BJ (cell line): ENCODE results near the gene SHROOM3. TPM values are rescaled to one million over a fixed set of nuclear protein-coding genes. Genes with fewer than 3 reads are reported as not detected.

Experiments used
- CTCF ChIA-PET: fragments of 350-600 bp; formaldehyde crosslinking; extraction: SDS; loops from one replicate; lab custom pipeline; 2021; ENCODE audit warnings: antibody characterized with exemption, inconsistent platforms; lab: Yijun Ruan, JAX
- POLR2A ChIA-PET: fragments of 300-600 bp; sonication (Branson Sonifier 250); formaldehyde crosslinking; extraction: SDS; loops from one replicate; lab custom pipeline; 2021; ENCODE audit warnings: antibody characterized with exemption; lab: Charles Lee
- DNase-seq: peaks from one replicate; pipeline ENCODE4 v3.0.0-alpha.2; 2011; ENCODE audit warnings: low read depth
- H3K27me3 ChIP-seq: 2 replicates; pipeline ENCODE4 v1.6.0; 2011; ENCODE audit warnings: low read length; ENCODE audit not compliant: control insufficient read depth, insufficient read depth
- H3K36me3 ChIP-seq: 2 replicates; pipeline ENCODE4 v1.5.1; 2011; ENCODE audit warnings: low read length; ENCODE audit not compliant: control insufficient read depth, insufficient read depth
- H3K4me3 ChIP-seq: 2 replicates; pipeline ENCODE4 v1.5.1; 2011; ENCODE audit warnings: low read depth, mild to moderate bottlenecking, control low read depth, low read length
- polyA plus RNA-seq: library from polyadenylated mRNA; depleted of rRNA; stranded (reverse); fragments of >200 nt; gene quantifications from 2 replicates; pipeline ENCODE4 v1.2.3, GENCODE V29; 2011
- TF ChIP-seq, protein P1 (sequence below): IDR thresholded peaks from 2 replicates; pipeline ENCODE4 v1.5.1; 2011; ENCODE audit warnings: low read depth, mild to moderate bottlenecking, control low read depth, inconsistent platforms, low read length, moderate library complexity; ENCODE audit not compliant: insufficient read depth

The SHROOM3 gene
- polyA plus RNA-seq, 1 experiment = 46.1 TPM

GRCh38 chr4:76441881-76442280 is 6.9 kb downstream of the SHROOM3 start:
- DNase-seq = no peak
- CTCF ChIA-PET = interaction anchor here (0.7 to 1.3 kb wide), 4 partner anchors 9 to 62 kb away, joined by 3 read pairs; no protein-coding TSS in a partner anchor
- H3K36me3 ChIP-seq = no peaks in the 10 kb centered on the region
- POLR2A ChIA-PET = no interaction called here
- peaks cover 7% of the 10 kb centered on the region for H3K27me3 ChIP-seq
- H3K4me3 ChIP-seq = no peak overlapping the region
- TF ChIP-seq, protein P1, sequence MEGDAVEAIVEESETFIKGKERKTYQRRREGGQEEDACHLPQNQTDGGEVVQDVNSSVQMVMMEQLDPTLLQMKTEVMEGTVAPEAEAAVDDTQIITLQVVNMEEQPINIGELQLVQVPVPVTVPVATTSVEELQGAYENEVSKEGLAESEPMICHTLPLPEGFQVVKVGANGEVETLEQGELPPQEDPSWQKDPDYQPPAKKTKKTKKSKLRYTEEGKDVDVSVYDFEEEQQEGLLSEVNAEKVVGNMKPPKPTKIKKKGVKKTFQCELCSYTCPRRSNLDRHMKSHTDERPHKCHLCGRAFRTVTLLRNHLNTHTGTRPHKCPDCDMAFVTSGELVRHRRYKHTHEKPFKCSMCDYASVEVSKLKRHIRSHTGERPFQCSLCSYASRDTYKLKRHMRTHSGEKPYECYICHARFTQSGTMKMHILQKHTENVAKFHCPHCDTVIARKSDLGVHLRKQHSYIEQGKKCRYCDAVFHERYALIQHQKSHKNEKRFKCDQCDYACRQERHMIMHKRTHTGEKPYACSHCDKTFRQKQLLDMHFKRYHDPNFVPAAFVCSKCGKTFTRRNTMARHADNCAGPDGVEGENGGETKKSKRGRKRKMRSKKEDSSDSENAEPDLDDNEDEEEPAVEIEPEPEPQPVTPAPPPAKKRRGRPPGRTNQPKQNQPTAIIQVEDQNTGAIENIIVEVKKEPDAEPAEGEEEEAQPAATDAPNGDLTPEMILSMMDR = no peak

DNA sequence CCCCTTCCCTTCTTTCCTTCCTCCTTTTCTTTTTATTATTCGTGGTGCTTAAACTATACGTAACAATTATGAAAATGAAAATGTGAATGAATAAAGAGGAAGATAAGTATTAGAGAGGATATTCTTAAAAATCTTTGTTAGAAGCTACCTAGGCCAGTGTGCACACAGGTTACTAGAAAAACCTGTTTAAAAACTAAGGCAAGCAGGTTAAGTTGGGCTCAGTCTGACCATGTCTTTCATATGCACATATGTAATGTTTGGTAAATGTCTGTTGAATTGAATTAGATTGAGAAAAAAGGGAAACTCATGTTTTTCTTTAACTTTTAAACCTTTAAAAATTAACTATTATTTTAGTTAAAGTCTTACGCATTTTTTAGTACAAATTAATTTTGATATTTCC is 7.8 kb downstream of the SHROOM3 start:
- ChIA-PET POLR2A (no interaction called here), CTCF (no interaction called here)
- H3K36me3 ChIP-seq = no peaks in the 10 kb centered on the region
- H3K4me3 ChIP-seq = no peak overlapping the region
- TF ChIP-seq, protein P1 = no peak
- peaks cover 4% of the 10 kb centered on the region for H3K27me3 ChIP-seq
- DNase-seq = no peak

DNA sequence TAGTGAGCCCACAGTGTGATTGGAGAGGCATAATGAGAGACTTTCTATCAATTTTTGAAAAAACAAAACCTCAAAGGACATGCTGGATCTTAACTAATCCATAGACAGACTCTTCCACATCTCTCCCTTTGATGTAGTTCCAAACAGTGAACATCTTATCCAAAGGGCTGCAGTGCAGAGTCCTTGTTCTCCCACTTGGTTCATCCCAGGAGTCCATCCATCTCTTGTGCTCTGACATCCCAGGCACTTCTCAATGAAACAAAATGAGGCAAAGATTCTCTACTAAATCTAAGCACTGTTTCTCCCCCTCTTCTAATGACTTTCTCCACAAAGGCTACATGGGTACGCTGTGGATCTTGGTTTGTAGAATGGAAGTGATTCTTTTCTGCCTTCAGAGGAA is 8.3 kb downstream of the SHROOM3 start:
- Histone ChIP-seq H3K4me3 (no peak overlapping the region), H3K27me3 (peaks cover 8% of the 10 kb centered on the region), H3K36me3 (no peaks in the 10 kb centered on the region)
- POLR2A ChIA-PET = no interaction called here
- CTCF ChIA-PET = interaction anchor here (1.0 kb wide), 1 partner anchor 13 kb away, joined by 4 read pairs; no protein-coding TSS in a partner anchor
- DNase-seq = no peak
- TF ChIP-seq, protein P1 = no peak

DNA sequence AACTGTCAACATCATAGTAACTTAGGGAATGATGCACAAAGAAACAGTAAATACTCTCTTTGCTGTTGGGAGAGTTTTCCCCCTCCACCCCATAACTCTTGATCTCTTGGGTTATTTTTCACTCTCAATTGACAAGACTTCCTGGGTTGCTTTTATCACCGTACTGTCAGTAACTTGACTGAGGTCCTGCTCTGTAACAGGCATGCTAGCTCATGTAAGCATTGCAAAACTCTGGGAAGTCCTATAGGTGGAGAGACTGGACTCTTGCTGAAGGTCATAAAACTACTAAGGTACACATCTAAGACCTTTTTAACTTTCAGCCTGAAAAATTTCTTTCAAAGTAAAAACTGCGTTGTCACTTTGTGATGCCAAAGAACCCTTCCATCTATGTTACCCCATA is 10.9 kb downstream of the SHROOM3 start:
- CTCF ChIA-PET = interaction anchor here (1.7 kb wide), 1 partner anchor 10 kb away, joined by 7 read pairs; the partner anchor contains the start of gene SHROOM3
- POLR2A ChIA-PET = no interaction called here

GRCh38 chr4:76447393-76447851 is 12.4 kb downstream of the SHROOM3 start:
- H3K27me3 ChIP-seq = peaks cover 5% of the 10 kb centered on the region
- no peak overlapping the region for H3K4me3 ChIP-seq
- ChIA-PET POLR2A (interaction anchor here (0.6 kb wide), 1 partner anchor 37 kb away, joined by 3 read pairs; no protein-coding TSS in a partner anchor), CTCF (interaction anchor here (0.5 to 1.6 kb wide), 2 partner anchors 57 to 927 kb away, joined by 3 to 6 read pairs; no protein-coding TSS in a partner anchor)
- H3K36me3 ChIP-seq = no peaks in the 10 kb centered on the region
- TF ChIP-seq, protein P1 = no peak
- no peak for DNase-seq

More for the DNA sequence above, 10.9 kb downstream of the SHROOM3 start:
- no peaks in the 10 kb centered on the region for H3K36me3 ChIP-seq
- no peak overlapping the region for H3K4me3 ChIP-seq
- peaks cover 5% of the 10 kb centered on the region for H3K27me3 ChIP-seq
- no peak for DNase-seq
- TF ChIP-seq, protein P1 = no peak
